Activated naive CD4-positive, alpha-beta T cell treated with anti-CD3 and anti-CD28 coated beads for 36 hours (primary cell): ENCODE results near the gene EZR. TPM values are rescaled to one million over a fixed set of nuclear protein-coding genes. Genes with fewer than 3 reads are reported as not detected.
"Not testable (repeated sequence)": the region's sequence is repeated elsewhere in the genome, so short reads cannot be mapped to it uniquely, and the experiment has no call there.

Experiments
- CTCF ChIA-PET: fragments of 350-600 bp; sonication (Branson Sonifier 250); formaldehyde crosslinking; loops from one replicate; lab custom pipeline; 2021; ENCODE audit warnings: antibody characterized with exemption; lab: Charles Lee
- DNase-seq: peaks from one replicate; pipeline ENCODE4 v3.0.0-alpha.2; 2020
- H3K27ac Mint-ChIP-seq: one replicate; pipeline ENCODE4 v1.8.0; 2021; ENCODE audit warnings: mild to moderate bottlenecking, mixed read lengths
- H3K27me3 Mint-ChIP-seq: one replicate; pipeline ENCODE4 v1.8.0; 2021; ENCODE audit warnings: low read depth, mixed read lengths
- H3K36me3 Mint-ChIP-seq: one replicate; pipeline ENCODE4 v1.8.0; 2021; ENCODE audit warnings: low read depth, mixed read lengths
- H3K4me1 Mint-ChIP-seq: one replicate; pipeline ENCODE4 v1.8.0; 2021; ENCODE audit warnings: low read depth, mixed read lengths
- H3K4me3 Mint-ChIP-seq: one replicate; pipeline ENCODE4 v1.8.0; 2021; ENCODE audit warnings: mild to moderate bottlenecking, moderate library complexity, mixed read lengths
- H3K9me3 Mint-ChIP-seq: one replicate; pipeline ENCODE4 v1.8.0; 2021; ENCODE audit warnings: mixed read lengths
- intact Hi-C: fragments of 100-400 bp; cut with micrococcal nuclease; formaldehyde crosslinking; loops from one replicate; pipeline ENCODE4 v1.15.1; 2023
- total RNA-seq, 2 experiments: library from RNA; stranded (reverse); gene quantifications; one replicate each; pipeline ENCODE4 v1.2.3, GENCODE V29; 2021

EZR gene
- total RNA-seq, 2 experiments from 2014 or later: 229 to 230 TPM

DNA sequence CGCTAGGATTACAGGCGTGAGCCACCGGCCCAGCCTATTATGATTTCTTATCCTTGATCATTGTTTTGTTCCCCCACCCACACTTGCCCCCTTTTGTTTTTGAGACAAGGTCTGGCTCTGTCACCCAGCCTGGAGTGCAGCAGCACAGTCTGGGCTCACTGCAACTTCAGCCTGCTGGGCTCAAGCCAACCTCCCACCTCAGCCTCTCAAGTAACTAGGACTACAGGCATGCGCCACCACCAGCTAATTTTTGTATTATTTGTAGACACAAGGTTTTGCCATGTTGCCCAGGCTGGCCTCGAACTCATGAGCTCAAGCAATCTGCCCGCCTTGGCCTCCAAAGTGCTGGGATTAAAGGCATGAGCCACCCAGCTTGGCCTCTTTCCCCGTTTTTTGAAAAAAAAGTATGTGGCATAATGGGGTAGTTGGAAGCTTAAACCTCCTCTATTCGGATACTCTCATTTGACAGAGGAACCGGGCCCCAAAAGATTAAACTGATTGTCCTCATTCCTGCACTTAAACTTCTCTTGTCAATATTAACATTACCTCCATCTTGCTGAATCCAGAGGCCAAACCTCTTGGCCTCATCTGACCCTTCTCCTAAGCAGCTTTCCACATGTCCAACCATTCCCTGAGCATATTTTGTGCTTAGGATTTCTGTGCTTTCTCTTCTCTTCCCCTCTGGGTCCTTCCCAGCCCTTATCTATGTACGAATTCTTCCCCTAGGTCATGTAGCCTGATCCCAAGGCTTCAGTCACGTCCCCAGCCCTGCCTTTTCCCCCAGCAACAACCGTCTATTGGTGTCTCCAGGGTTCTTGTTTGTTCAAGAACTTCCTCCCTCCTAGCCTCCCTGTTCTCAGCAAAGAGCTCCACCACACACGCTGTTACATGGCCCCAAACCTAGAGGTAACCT, 6.1 kb upstream of the EZR start:
- CTCF ChIA-PET: no interaction called here
- Mint-ChIP-seq H3K9me3 (no peaks in the 10 kb centered on the region), H3K4me1 (peaks cover 21% of the 10 kb centered on the region)

DNA sequence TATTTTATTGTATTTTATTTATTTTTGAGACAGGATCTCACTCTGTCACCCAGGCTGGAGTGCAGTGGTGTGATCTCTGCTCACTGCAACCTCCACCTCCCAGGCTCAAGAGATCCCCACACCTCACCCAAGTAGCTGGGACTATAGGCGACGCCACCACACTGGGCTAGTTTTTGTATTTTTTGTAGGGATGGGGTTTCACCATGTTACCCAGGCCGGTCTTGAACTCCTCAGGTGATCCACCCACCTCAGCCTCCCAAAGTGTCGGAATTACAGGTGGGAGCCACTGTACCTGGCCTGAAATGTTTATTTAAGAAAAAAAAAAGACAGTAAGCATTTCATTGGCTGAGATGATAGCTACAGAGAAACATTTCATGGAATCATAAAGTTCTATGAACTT, 4.4 kb upstream of the EZR start:
- CTCF ChIA-PET: interaction anchor here (0.6 to 1.5 kb wide), 3 partner anchors 8 to 186 kb away, joined by 3 to 4 read pairs (median 3); no protein-coding TSS in a partner anchor
- H3K9me3 Mint-ChIP-seq, intact Hi-C loops: not testable (repeated sequence)

More for the DNA sequence above, 6.1 kb upstream of the EZR start:
- intact Hi-C loops: no loop called here
- Mint-ChIP-seq H3K4me3 (no peak overlapping the region), H3K27ac (no peak overlapping the region), H3K27me3 (no peaks in the 10 kb centered on the region), H3K36me3 (no peaks in the 10 kb centered on the region)
- no peak for DNase-seq

DNA sequence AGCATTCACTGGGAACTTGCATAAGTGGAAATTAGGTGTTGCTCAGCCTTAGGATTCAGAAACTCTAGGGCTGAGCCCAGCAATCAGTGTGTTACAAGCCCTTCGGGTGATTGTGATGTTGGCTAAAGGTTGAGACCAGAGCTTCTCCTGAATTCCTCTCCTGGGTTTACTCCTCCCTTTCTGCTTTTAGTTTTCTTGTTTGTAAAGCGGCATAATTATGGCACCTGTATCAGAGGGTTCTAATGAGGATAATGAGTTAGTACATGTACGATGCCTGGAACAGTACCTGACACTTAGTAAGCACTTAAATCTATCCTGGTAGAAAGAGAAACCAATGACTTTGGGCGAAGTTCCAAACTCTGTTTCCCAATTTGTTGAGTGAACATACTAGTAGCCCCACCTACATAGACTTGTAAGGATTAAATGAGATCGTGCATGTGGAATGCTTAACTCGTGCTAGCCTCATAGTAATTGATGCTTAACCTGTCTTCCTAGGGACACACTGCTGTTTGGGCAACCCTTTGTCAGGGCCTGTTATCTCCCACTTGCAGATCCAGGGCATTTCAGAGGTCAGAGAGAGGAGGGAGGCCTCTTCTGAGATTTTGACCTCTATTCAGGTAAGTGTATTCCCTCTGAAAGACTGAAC, 932 bp upstream of the EZR start:
- DNase-seq: no peak
- Mint-ChIP-seq H3K27me3 (no peaks in the 10 kb centered on the region), H3K4me1 (peaks cover 39% of the 10 kb centered on the region), H3K36me3 (peaks cover 28% of the 10 kb centered on the region), H3K9me3 (no peaks in the 10 kb centered on the region), H3K27ac (peak overlapping the region; percentile 73), H3K4me3 (peak overlapping the region; percentile 77)
- intact Hi-C loops: loop anchor here (5.0 kb wide), 4 partner anchors 258 to 942 kb away; partner anchors contain the start of genes ACAT2, SOD2 and TMEM181
- CTCF ChIA-PET: no interaction called here

More for the DNA sequence above, 4.4 kb upstream of the EZR start:
- not testable (repeated sequence) for H3K36me3 Mint-ChIP-seq, DNase-seq, H3K27me3 Mint-ChIP-seq, H3K4me3 Mint-ChIP-seq, H3K27ac Mint-ChIP-seq
- H3K4me1 Mint-ChIP-seq: peaks cover 29% of the 10 kb centered on the region

DNA sequence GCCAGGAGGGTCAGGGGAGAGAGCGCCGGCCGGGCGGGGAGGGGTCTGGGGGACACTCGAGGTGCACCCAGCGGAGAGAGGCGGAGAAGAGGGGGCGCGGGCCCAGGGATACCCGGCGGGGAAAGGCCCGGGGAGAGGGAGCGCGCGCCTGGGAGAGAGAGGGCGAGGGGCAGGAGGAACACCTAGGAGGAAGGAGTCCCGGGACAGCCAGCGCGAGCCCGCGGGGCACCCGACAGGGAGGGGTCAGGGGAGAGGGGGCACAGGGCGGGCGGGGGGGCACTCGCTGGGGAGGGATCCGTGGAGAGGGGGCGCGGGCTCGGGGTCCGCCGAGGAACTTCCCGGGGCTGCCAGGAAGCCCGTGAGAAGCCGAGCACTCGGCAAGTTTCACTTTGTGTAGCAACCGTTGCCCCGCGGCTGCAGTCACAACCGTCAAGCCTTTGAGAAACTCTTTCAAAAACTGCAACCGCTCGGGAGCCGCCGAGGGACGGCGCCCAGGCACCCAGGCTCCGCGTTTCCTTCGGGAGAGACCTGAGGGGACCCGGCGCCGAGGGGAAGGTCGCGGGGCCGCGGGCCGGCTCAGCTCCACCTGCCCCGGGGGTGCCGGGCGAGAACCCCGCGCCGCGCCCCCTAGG, 471 bp downstream of the EZR start:
- Mint-ChIP-seq H3K4me3 (peak overlapping the region; percentile 97), H3K36me3 (peaks cover 42% of the 10 kb centered on the region), H3K9me3 (no peaks in the 10 kb centered on the region), H3K27ac (peak overlapping the region; percentile 98), H3K4me1 (peaks cover 53% of the 10 kb centered on the region), H3K27me3 (no peaks in the 10 kb centered on the region)
- intact Hi-C loops: loop anchor here (1.0 to 5.0 kb wide), 8 partner anchors 51 to 944 kb away; partner anchors contain the start of genes ACAT2, SOD2, SYNJ2 and TMEM181
- peak; percentile 84 for DNase-seq
- CTCF ChIA-PET: no interaction called here

DNA sequence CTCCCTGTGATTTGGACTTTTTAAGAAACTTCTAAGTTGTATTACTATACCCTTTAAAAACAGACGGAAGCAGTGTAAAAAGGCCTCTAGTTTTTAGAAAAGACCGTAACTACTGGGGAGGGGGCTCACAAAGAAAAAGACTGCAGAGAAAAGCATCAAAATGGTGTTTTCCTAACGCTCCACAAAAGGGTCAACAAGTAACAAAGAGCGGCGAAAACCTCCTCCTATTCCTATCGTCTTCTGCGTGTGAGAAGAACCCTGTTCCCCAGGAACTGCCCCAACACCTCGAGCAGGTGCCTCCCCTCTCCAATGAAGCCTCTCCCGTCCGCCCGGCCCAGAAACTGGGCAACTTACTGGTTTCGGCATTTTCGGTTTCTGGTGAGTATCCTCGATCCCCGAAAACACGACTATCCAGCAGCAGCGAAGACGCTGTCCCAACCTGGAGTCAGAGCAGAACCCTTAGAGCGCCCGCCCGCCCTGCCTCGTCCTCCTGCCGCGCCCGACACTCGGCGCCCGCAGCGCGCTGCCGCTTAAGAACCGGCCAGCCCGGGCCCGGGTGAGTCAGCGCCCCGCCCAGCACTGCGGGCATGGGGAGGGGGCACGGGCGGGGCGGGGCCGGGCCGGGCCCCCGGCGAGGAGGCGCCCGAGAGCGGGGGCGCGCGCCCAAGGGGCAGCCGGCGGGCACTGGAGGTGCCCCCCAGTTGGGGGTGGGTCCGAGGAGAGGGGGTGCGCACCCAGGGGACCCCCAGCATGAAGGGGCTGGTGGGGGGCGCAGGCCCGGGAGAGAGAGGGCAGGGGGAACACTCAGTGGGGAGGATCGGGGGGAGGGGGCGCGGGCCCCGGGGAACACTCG, 1.2 kb downstream of the EZR start:
- CTCF ChIA-PET: interaction anchor here (0.7 to 1.0 kb wide), 2 partner anchors 52 to 291 kb away, joined by 3 read pairs; no protein-coding TSS in a partner anchor
- Mint-ChIP-seq H3K27ac (peak overlapping the region; percentile 98), H3K4me1 (peaks cover 57% of the 10 kb centered on the region), H3K4me3 (peak overlapping the region; percentile 97), H3K9me3 (no peaks in the 10 kb centered on the region), H3K36me3 (peaks cover 48% of the 10 kb centered on the region), H3K27me3 (no peaks in the 10 kb centered on the region)
- intact Hi-C loops: loop anchor here (1.0 to 5.0 kb wide), 9 partner anchors 51 to 944 kb away; partner anchors contain the start of genes ACAT2, SOD2, SYNJ2 and TMEM181
- DNase-seq: peak; percentile 81

DNA sequence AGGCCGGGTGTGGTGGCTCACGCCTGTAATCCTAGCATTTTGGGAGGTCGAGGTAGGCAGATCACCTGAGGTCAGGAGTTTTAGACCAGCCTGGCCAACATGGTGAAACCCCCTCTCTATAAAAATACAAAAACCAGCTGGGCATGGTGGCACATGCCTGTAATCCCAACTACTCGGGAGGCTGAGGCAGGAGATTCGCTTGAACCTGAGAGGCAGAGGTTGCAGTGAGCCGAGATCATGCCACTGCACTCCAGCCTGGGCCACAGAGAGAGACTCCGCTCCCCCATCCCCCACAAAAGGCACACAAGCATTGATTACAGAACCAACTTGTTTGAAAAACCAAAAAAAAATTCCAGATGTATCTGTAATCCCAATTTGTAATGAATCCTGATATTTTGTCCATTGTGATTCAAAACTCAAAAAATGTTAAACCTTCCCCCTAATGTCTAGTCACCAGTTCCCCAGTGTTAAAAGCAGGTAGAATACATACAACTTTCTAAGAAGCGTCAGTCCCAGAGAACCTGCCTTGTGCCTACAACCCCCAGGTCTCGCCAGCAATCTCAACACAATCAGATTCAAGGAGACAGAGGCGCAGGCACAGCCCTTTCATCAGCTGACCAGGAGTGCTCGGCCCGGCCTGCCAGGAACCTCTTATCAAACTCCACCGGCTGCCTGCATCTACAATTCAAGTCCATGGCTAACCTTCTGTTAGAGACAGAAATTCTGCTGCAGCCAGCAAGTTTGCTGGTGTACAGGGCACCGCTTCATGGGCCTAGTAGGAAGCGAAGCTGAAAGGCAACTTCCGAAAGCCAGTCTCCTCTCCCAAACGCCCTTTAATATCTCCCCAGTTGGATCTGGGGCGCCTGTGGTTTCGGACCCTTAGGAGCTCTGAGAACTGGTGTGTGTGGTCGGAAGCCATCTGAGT, 2.1 kb downstream of the EZR start:
- peaks cover 60% of the 10 kb centered on the region for H3K4me1 Mint-ChIP-seq
- H3K27ac Mint-ChIP-seq: peak overlapping the region; percentile 98

DNA sequence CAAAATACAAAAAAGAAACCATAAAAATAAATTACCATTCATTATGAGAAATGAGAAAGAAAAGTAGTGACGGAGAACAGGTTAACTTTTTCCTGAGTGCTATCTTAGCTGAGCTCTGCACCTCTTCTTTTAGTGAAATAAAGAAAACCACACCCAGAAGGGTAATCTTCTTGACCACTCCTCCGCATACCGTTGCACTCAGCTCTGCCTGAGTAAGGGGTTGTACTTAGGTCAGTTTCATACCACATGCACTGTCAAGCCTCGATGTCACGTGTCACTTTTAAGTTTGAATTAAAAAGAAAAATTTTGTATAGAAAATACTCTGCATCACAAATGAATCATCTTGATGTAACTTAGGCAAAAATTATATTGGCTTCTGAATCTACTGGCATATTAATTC, 2.8 kb downstream of the EZR start:
- H3K27ac Mint-ChIP-seq: peak overlapping the region; percentile 98
- H3K9me3 Mint-ChIP-seq: no peaks in the 10 kb centered on the region
- CTCF ChIA-PET: interaction anchor here (0.9 kb wide), 1 partner anchor 53 kb away, joined by 4 read pairs; no protein-coding TSS in a partner anchor
- H3K27me3 Mint-ChIP-seq: no peaks in the 10 kb centered on the region
- peaks cover 65% of the 10 kb centered on the region for H3K4me1 Mint-ChIP-seq
- DNase-seq: peak; percentile 57
- intact Hi-C loops: loop anchor here (1.0 to 5.0 kb wide), 9 partner anchors 37 to 946 kb away; partner anchors contain the start of genes ACAT2, SOD2 and TMEM181
- H3K36me3 Mint-ChIP-seq: peaks cover 60% of the 10 kb centered on the region
- H3K4me3 Mint-ChIP-seq: peak overlapping the region; percentile 97

More for the DNA sequence above, 2.1 kb downstream of the EZR start:
- Mint-ChIP-seq H3K27me3 (no peaks in the 10 kb centered on the region), H3K4me3 (peak overlapping the region; percentile 97), H3K9me3 (no peaks in the 10 kb centered on the region), H3K36me3 (peaks cover 52% of the 10 kb centered on the region)
- CTCF ChIA-PET: interaction anchor here (0.7 to 1.0 kb wide), 2 partner anchors 53 to 292 kb away, joined by 3 read pairs; no protein-coding TSS in a partner anchor
- peak; percentile 29 for DNase-seq
- intact Hi-C loops: loop anchor here (1.0 to 5.0 kb wide), 9 partner anchors 36 to 945 kb away; partner anchors contain the start of genes ACAT2, SOD2 and TMEM181

DNA sequence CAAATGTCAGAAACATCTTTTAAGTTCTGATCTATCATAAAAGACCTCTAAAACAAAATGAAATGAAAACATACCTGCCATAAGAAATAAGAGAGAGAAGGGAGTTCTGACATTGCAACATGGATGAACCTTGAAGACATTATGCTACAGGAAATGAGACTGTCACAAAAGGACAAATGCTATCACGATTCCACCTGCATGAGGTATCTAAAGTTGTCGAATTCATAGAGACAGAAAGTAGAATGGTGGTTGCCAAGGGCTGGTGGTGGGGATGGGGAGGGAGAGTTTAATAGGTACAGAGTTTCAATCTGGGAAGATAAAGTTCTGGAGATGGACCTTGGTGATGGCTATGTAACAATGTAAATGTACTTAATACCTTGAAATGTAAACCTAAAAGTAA, 3.3 kb downstream of the EZR start:
- peaks cover 66% of the 10 kb centered on the region for H3K4me1 Mint-ChIP-seq
- DNase-seq: peak; percentile 42

DNA sequence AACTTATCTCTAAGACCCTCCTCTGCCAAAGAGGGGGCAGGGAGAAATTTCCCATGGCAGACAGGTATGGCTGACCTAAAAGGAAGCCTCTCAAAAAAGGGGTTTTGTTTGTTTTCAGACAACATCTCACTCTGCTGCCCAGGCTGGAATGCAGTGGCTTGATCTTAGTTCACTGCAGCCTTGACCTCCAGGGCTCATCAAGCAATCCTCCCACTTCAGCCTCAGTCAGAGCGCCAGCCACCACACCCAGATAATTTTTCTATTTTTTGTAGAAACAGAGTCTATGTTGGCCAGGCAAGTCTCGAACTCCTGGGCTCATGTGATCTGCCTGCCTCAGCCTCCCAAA, 3.8 kb downstream of the EZR start:
- Mint-ChIP-seq H3K27ac (peak overlapping the region; percentile 98), H3K36me3 (peaks cover 65% of the 10 kb centered on the region), H3K9me3 (no peaks in the 10 kb centered on the region), H3K4me1 (peaks cover 71% of the 10 kb centered on the region), H3K4me3 (peak overlapping the region; percentile 97), H3K27me3 (no peaks in the 10 kb centered on the region)
- intact Hi-C loops: loop anchor here (1.0 to 5.0 kb wide), 5 partner anchors 22 to 947 kb away; partner anchors contain the start of genes ACAT2, SOD2 and TMEM181
- no peak for DNase-seq
- CTCF ChIA-PET: no interaction called here

More for the DNA sequence above, 3.3 kb downstream of the EZR start:
- Mint-ChIP-seq H3K27ac (peak overlapping the region; percentile 98), H3K4me3 (peak overlapping the region; percentile 97), H3K9me3 (no peaks in the 10 kb centered on the region), H3K27me3 (no peaks in the 10 kb centered on the region), H3K36me3 (peaks cover 62% of the 10 kb centered on the region)
- CTCF ChIA-PET: interaction anchor here (0.9 kb wide), 1 partner anchor 54 kb away, joined by 4 read pairs; no protein-coding TSS in a partner anchor
- intact Hi-C loops: loop anchor here (1.0 to 5.0 kb wide), 10 partner anchors 23 to 946 kb away; partner anchors contain the start of genes ACAT2, SOD2 and TMEM181

DNA sequence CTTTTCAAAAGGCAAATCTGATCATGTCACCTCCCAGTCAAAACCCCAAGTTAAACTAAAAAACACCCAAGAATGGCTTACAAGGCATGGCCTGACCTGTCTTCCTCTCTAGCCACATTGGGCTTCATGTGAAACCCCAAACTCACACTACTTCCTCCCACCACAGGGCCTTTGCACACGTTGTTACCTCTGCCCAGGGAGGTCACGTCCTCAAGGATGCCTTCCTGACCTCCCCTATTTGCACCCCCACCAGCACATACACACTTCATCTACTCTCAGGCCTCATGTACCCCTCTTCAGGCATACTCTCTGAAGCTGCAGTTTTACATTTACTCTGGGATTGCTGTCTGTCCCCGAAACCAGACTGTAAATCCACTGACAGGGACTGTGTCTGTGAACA, 6.1 kb downstream of the EZR start:
- no peak for DNase-seq
- Mint-ChIP-seq H3K27ac (peak overlapping the region; percentile 98), H3K36me3 (peaks cover 85% of the 10 kb centered on the region), H3K4me1 (peaks cover 85% of the 10 kb centered on the region), H3K9me3 (no peaks in the 10 kb centered on the region), H3K27me3 (no peaks in the 10 kb centered on the region), H3K4me3 (peak overlapping the region; percentile 16)
- intact Hi-C loops: no loop called here
- CTCF ChIA-PET: interaction anchor here (0.7 to 1.9 kb wide), 3 partner anchors 9 to 146 kb away, joined by 3 to 4 read pairs (median 4); no protein-coding TSS in a partner anchor
